ENCODE results near the gene IRF2.
A peak's percentile ranks its signal among the peaks of the same experiment; 100 is the strongest.

Gene IRF2

GRCh38 chr4:184474263-184475095 is at the start of gene IRF2:
Gene IRF2, minus strand, starts transcription at chr4:184474550. Its CDS starts 45,486 bp downstream, at chr4:184429064.
- peak; percentile 92 for DNase-seq (ENCODE audit: low read depth)

- DNase-seq (ENCODE audit: low read depth): no peak
Observed at GRCh38 chr4:184515606-184516005, 41.3 kb upstream of the IRF2 start.

GRCh38 chr4:184514121-184514988 is 40.0 kb upstream of the IRF2 start:
- no peak for DNase-seq (ENCODE audit: low read depth)

DNA sequence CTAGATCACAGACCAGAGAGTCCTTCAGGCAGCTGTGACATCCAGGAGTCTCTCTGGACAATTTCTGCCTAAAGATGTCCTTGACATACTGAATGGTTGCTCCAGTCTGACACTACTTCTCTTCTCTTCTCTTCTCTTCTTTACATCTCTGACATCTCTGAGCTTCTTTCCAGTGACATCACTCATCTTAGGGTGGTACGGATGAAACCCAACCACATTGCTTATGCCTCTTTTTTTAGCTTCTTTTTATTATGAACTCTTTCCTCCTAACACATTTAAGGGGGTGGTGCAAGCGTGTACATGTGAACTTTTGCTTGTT is 39.4 kb upstream of the IRF2 start:
- no peak for DNase-seq (ENCODE audit: low read depth)

- no peak for DNase-seq (ENCODE audit: low read depth)
Observed at GRCh38 chr4:184511156-184511555, 36.8 kb upstream of the IRF2 start.

GRCh38 chr4:184510401-184510800 is 36.1 kb upstream of the IRF2 start:
- DNase-seq (ENCODE audit: low read depth): no peak

DNA sequence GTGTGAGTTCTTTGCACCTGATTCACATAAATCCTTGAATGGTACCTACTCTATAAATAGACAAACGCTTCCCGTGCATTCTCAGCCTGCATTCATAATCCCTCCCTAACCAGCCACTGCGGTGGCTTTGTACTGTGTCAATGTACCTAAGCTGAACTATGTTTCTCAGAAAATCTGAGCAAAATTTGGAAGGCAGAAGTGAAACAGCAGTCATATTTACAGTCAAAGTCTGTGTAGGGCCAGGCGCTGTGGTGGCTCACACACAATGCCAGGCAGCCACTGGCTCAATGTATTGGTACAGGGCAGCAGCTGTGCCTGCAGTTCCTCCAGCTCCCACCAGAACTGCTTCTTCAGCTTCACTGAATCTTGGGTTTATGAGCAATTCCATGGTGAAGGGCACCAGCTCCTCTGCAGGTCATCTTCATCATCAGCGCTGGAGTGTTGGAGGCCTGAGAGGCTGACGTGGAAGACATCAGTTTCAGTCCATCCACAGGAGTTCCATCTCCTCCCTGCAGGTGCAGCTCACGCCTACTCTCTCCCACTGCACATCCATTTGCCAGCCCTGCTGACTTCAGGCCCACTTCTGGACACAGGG is 32.3 kb upstream of the IRF2 start:
- DNase-seq (ENCODE audit: low read depth): no peak

DNA sequence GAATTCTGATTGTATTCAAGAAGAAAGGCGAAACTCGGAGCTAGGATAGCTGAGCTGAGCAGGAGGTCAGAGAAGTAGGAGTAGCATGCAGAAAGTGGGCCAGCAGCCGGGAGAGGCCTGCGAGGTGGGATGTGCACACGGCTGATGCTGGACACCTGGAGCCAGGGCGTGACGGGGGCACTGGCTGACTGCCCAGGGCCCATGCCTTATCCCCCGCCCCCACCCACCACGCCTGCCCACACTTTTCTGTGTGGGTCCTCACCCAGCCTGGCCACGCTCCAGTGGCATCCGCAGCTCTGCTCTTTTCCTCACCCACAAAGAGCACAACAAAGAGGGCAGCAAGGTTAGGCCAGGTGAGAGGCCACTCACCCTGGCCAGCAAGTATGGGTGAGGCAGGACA is 30.0 kb upstream of the IRF2 start:
- DNase-seq (ENCODE audit: low read depth): no peak

DNA sequence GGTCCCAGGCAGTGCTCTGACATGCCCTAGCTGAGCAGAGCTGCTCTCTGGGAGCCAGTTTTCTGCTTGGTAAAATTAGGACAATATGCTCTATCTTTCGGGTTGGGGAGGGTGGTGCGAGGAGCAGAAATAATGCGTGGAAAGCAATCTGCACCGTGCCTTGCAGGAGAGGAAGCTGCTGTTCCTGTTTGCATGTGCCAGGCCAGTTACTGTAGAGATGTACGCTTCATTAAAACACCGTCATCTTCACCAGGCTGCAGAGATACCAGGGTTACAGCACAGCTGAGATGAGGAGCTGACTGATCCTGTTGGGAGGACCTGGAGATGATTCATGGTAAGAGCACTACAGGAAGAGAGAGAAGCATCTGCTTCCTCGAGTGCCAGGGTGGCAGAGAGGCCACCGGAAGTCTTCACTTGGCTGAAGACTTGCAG is 29.5 kb upstream of the IRF2 start:
- no peak for DNase-seq (ENCODE audit: low read depth)

DNA sequence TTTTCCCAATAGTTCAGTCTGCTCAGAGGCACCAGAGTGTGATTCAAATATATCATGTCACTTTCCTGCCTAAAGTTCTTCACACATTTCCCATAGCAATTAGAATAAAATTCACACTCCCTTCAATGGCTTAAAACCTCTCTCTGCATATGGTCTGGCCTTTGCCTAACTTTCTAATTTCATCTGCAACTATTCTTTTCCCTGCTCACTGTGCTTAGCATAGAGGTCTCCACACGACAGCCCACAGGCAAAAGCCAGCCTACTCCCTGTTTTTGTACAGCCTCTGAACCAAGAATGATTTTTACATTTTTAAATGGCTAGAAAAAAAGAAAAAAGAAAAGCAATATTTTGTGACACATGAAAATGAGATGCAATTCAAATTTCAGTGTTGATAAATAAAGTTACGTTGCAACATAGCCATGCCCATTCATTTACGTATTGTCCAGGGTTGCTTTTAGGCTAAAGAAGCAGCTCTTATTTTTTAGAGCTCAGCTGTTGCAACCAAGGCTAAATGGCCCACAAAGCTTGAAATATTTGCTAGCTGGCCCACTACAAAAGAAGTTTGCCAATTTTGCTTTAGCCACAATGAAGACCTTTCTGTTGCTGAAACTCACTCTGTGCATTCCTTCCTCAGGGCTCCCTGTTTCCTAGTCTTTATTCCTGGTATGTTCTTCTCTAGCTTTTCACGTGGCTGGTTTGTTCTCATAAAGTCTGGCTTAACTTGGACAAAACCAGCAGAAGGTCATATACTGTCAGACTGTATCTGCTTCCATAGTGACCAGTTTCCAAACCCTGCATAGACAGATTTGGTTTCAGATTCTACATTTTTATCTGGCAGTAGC is 26.6 kb upstream of the IRF2 start:
- no peak for DNase-seq (ENCODE audit: low read depth)

- DNase-seq (ENCODE audit: low read depth): no peak
Observed at GRCh38 chr4:184499996-184500395, 25.6 kb upstream of the IRF2 start.

GRCh38 chr4:184498598-184498997 is 24.2 kb upstream of the IRF2 start:
- DNase-seq (ENCODE audit: low read depth): no peak

DNA sequence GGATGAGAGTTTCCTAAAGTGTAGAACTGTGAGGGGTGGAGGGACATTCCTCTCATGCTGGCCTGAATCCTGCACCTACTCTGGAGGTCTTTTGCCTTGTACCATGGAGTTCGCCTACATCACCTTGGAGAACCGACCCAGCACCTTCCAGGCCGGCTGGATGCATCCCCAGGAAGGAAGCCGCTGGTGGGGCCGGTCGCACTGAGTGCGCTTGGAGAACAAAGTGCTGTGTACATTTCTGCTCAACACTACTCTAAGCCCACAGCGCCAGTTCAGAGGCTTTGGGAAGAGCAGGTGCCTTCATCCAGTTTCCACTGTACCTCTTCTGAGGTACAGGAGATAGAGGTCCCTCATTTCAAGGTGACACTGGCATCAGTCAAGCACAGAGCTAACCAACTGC is 15.4 kb upstream of the IRF2 start:
- DNase-seq (ENCODE audit: low read depth): no peak

GRCh38 chr4:184487503-184487902 is 13.2 kb upstream of the IRF2 start:
- no peak for DNase-seq (ENCODE audit: low read depth)

GRCh38 chr4:184485279-184485678 is 10.9 kb upstream of the IRF2 start:
- no peak for DNase-seq (ENCODE audit: low read depth)

- no peak for DNase-seq (ENCODE audit: low read depth)
Observed at GRCh38 chr4:184481544-184481943, 7.2 kb upstream of the IRF2 start.

- DNase-seq (ENCODE audit: low read depth): no peak
Observed at GRCh38 chr4:184479516-184479950, 5.2 kb upstream of the IRF2 start.

DNA sequence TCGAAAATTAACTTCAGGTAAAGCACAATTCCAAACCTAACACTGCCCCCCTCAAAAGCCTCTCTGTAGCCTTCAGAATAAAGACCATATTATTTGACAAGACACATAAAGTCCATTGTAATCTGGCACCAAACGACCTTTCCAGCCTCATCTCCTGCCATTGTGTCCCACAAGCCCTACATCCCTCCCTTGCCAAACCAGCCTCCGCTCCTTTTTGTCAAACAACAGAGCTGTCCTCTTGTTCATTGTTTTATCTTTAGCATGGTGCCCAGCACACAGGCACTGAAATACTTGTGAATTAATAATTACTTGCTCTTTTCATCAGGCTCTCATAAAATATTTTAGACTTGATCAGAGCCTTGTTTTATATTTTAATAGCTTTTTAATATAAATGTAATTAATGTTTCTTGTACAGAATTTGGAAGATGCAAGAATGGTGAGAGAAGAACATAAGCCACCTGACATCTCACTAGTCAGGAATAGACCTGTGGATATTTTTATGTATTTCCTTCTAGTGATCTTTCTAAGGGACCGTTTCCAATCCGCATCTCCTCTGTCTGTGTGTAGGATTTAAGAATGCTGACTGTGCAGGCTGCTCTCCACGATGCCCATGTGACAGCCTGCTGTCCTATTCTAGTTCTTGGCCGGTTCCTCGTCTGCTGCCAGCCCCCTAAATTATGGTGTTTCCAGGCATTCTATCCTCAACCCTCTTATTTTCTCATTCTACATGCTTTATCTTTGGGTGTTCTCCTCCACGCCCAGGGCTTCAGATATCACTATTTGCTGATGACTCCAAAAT is 3.0 kb upstream of the IRF2 start:
- no peak for DNase-seq (ENCODE audit: low read depth)

- DNase-seq (ENCODE audit: low read depth): no peak
Observed at GRCh38 chr4:184476695-184477094, 2.3 kb upstream of the IRF2 start.

- no peak for DNase-seq (ENCODE audit: low read depth)
Observed at GRCh38 chr4:184475498-184475897, 1.1 kb upstream of the IRF2 start.

DNA sequence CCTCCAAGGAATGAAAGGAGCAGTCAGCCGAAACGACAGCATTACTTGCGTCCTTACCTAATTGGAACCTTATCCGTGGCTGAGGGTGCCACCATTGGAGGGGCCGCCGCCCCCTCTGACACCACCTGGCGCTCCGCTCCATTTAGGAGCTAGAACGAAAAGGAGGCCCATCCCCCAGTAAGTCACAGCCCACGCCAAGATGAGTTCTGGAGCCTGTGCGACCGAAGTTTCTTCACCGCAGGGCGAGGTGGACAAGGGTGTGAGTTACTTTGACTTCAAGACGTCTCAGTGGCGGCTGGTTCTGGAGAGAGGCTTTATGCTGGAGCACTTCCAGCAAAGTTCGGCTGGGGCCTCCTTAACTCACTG is 729 bp upstream of the IRF2 start:
- peak; percentile 36 for DNase-seq (ENCODE audit: low read depth)

All from activated T-cell treated with anti-CD3 and anti-CD28 coated beads for 1 hour (primary cell).